SHP77 (cell line): ENCODE results near the gene GPC5.

Experiments
- DNase-seq, 2 experiments: peaks; one replicate each; lab custom pipeline; 2025; lab: John Stamatoyannopoulos, UW

The GPC5 gene

GRCh38 chr13:91714855-91715254 lies 316.4 kb downstream of the GPC5 start:
- DNase-seq, result no peak

GRCh38 chr13:91716436-91717065 lies 318.1 kb downstream of the GPC5 start:
- no peak for DNase-seq

- DNase-seq, result peak; percentile 28 to 66
Measured at GRCh38 chr13:91719033-91719432, 320.6 kb downstream of the GPC5 start.

GRCh38 chr13:91721413-91721812 lies 323.0 kb downstream of the GPC5 start:
- DNase-seq, result no peak

GRCh38 chr13:91722267-91722884 lies 324.0 kb downstream of the GPC5 start:
- DNase-seq, result peak in 1 of 2 experiments; percentile 46

GRCh38 chr13:91724591-91724990 lies 326.2 kb downstream of the GPC5 start:
- no peak for DNase-seq

- no peak for DNase-seq
Measured at GRCh38 chr13:91725646-91726045, 327.2 kb downstream of the GPC5 start.

- no peak for DNase-seq
Measured at GRCh38 chr13:91726671-91727070, 328.2 kb downstream of the GPC5 start.

GRCh38 chr13:91729859-91730258 lies 331.4 kb downstream of the GPC5 start:
- no peak for DNase-seq

GRCh38 chr13:91739751-91740150 lies 341.3 kb downstream of the GPC5 start:
- DNase-seq, result peak in 1 of 2 experiments; percentile 14

- no peak for DNase-seq
Measured at GRCh38 chr13:91740756-91741155, 342.3 kb downstream of the GPC5 start.

- no peak for DNase-seq
Measured at GRCh38 chr13:91741925-91742324, 343.5 kb downstream of the GPC5 start.

GRCh38 chr13:91744284-91744683 lies 345.9 kb downstream of the GPC5 start:
- no peak for DNase-seq

- no peak for DNase-seq
Measured at GRCh38 chr13:91745967-91746366, 347.5 kb downstream of the GPC5 start.

- DNase-seq, result no peak
Measured at GRCh38 chr13:91747186-91747585, 348.8 kb downstream of the GPC5 start.

GRCh38 chr13:91748416-91749089 lies 350.1 kb downstream of the GPC5 start:
- no peak for DNase-seq

GRCh38 chr13:91758724-91759123 lies 360.3 kb downstream of the GPC5 start:
- no peak for DNase-seq

- no peak for DNase-seq
Measured at GRCh38 chr13:91762957-91763356, 364.5 kb downstream of the GPC5 start.

- DNase-seq, result no peak
Measured at GRCh38 chr13:91764527-91764926, 366.1 kb downstream of the GPC5 start.

- no peak for DNase-seq
Measured at GRCh38 chr13:91767651-91768050, 369.2 kb downstream of the GPC5 start.

- DNase-seq, result no peak
Measured at GRCh38 chr13:91768746-91769145, 370.3 kb downstream of the GPC5 start.

GRCh38 chr13:91771229-91771628 lies 372.8 kb downstream of the GPC5 start:
- no peak for DNase-seq

GRCh38 chr13:91773591-91774227 lies 375.3 kb downstream of the GPC5 start:
- DNase-seq, result no peak
